Skeletal muscle satellite cell (primary cell): ENCODE data around the gene BBLN.

Source experiments
- H3K27me3 ChIP-seq: 2 replicates; pipeline ENCODE4 v1.7.0; 2013; ENCODE audit warnings: low read length; ENCODE audit not compliant: control insufficient read depth, insufficient read depth
- H3K36me3 ChIP-seq: 2 replicates; pipeline ENCODE4 v1.7.0; 2013; ENCODE audit warnings: mild to moderate bottlenecking, control low read depth, low read length; ENCODE audit not compliant: insufficient read depth
- H3K4me1 ChIP-seq: 2 replicates; pipeline ENCODE4 v1.7.0; 2013; ENCODE audit warnings: low read length; ENCODE audit not compliant: control insufficient read depth, insufficient read depth
- H3K4me2 ChIP-seq: 2 replicates; pipeline ENCODE4 v1.7.0; 2013; ENCODE audit warnings: mild to moderate bottlenecking, low read length
- H3K4me3 ChIP-seq: 2 replicates; pipeline ENCODE4 v1.7.0; 2013; ENCODE audit warnings: low read length
- H3K9ac ChIP-seq: 2 replicates; pipeline ENCODE4 v1.7.0; 2013; ENCODE audit warnings: mild to moderate bottlenecking, low read depth, low read length, moderate library complexity
- H3K9me3 ChIP-seq: replicated peaks from 2 replicates; pipeline ENCODE4 v1.7.0; 2013; ENCODE audit warnings: mild to moderate bottlenecking, control low read depth, low read length

Gene BBLN

GRCh38 chr9:128120061-128120740 is 39.9 kb upstream of the BBLN start:
- H3K36me3 ChIP-seq: peaks cover 25% of the 10 kb centered on the region
- no peaks in the 10 kb centered on the region for H3K9me3 ChIP-seq
- H3K27me3 ChIP-seq: no peaks in the 10 kb centered on the region
- H3K4me2 ChIP-seq: no peak overlapping the region
- H3K9ac ChIP-seq: no peak overlapping the region
- no peaks in the 10 kb centered on the region for H3K4me1 ChIP-seq
- H3K4me3 ChIP-seq: no peak overlapping the region

- no peak overlapping the region for H3K9ac ChIP-seq
- no peak overlapping the region for H3K4me2 ChIP-seq
- H3K4me1 ChIP-seq: peaks cover 5% of the 10 kb centered on the region
- H3K9me3 ChIP-seq: no peaks in the 10 kb centered on the region
- peaks cover 25% of the 10 kb centered on the region for H3K36me3 ChIP-seq
- H3K4me3 ChIP-seq: no peak overlapping the region
- no peaks in the 10 kb centered on the region for H3K27me3 ChIP-seq
Observed at GRCh38 chr9:128120741-128121465, 39.2 kb upstream of the BBLN start.

GRCh38 chr9:128121466-128121810 is 38.6 kb upstream of the BBLN start:
- Histone ChIP-seq H3K27me3 (no peaks in the 10 kb centered on the region), H3K9me3 (no peaks in the 10 kb centered on the region), H3K36me3 (peaks cover 25% of the 10 kb centered on the region), H3K4me3 (no peak overlapping the region), H3K4me2 (no peak overlapping the region), H3K4me1 (peaks cover 9% of the 10 kb centered on the region), H3K9ac (no peak overlapping the region)

GRCh38 chr9:128121924-128122808 is 37.9 kb upstream of the BBLN start:
- H3K9me3 ChIP-seq: no peaks in the 10 kb centered on the region
- no peak overlapping the region for H3K4me2 ChIP-seq
- no peak overlapping the region for H3K4me3 ChIP-seq
- H3K4me1 ChIP-seq: peaks cover 9% of the 10 kb centered on the region
- H3K9ac ChIP-seq: no peak overlapping the region
- no peaks in the 10 kb centered on the region for H3K27me3 ChIP-seq
- peaks cover 25% of the 10 kb centered on the region for H3K36me3 ChIP-seq

GRCh38 chr9:128122809-128123175 is 37.3 kb upstream of the BBLN start:
- Histone ChIP-seq H3K27me3 (no peaks in the 10 kb centered on the region), H3K9me3 (no peaks in the 10 kb centered on the region), H3K36me3 (peaks cover 25% of the 10 kb centered on the region), H3K4me1 (peaks cover 9% of the 10 kb centered on the region), H3K9ac (no peak overlapping the region), H3K4me3 (no peak overlapping the region), H3K4me2 (no peak overlapping the region)

- Histone ChIP-seq H3K4me3 (no peak overlapping the region), H3K4me2 (no peak overlapping the region), H3K36me3 (peaks cover 25% of the 10 kb centered on the region), H3K9ac (no peak overlapping the region), H3K27me3 (no peaks in the 10 kb centered on the region), H3K4me1 (peaks cover 9% of the 10 kb centered on the region), H3K9me3 (no peaks in the 10 kb centered on the region)
Observed at GRCh38 chr9:128123451-128124080, 36.5 kb upstream of the BBLN start.

- no peak overlapping the region for H3K4me2 ChIP-seq
- H3K4me3 ChIP-seq: no peak overlapping the region
- H3K9ac ChIP-seq: no peak overlapping the region
- H3K36me3 ChIP-seq: peaks cover 25% of the 10 kb centered on the region
- H3K9me3 ChIP-seq: no peaks in the 10 kb centered on the region
- peaks cover 15% of the 10 kb centered on the region for H3K4me1 ChIP-seq
- no peaks in the 10 kb centered on the region for H3K27me3 ChIP-seq
Observed at GRCh38 chr9:128124451-128124850, 35.6 kb upstream of the BBLN start.

GRCh38 chr9:128124873-128125579 is 35.0 kb upstream of the BBLN start:
- Histone ChIP-seq H3K4me1 (peaks cover 15% of the 10 kb centered on the region), H3K4me2 (peak overlapping the region; percentile 97), H3K36me3 (peaks cover 25% of the 10 kb centered on the region), H3K9ac (no peak overlapping the region), H3K9me3 (no peaks in the 10 kb centered on the region), H3K4me3 (no peak overlapping the region), H3K27me3 (no peaks in the 10 kb centered on the region)

GRCh38 chr9:128125580-128126354 is 34.3 kb upstream of the BBLN start:
- H3K4me1 ChIP-seq: peaks cover 15% of the 10 kb centered on the region
- H3K9me3 ChIP-seq: no peaks in the 10 kb centered on the region
- H3K9ac ChIP-seq: no peak overlapping the region
- H3K4me2 ChIP-seq: peak overlapping the region; percentile 97
- H3K4me3 ChIP-seq: peak overlapping the region; percentile 40
- no peaks in the 10 kb centered on the region for H3K27me3 ChIP-seq
- H3K36me3 ChIP-seq: peaks cover 25% of the 10 kb centered on the region

GRCh38 chr9:128127568-128127989 is 32.5 kb upstream of the BBLN start, which contains the start of gene PTGES2:
Gene PTGES2 (minus strand): TSS chr9:128127729. CDS start chr9:128127717, 12 bp downstream.
- peaks cover 15% of the 10 kb centered on the region for H3K27me3 ChIP-seq
- H3K4me2 ChIP-seq: peak within 1 kb of the TSS; percentile 97
- H3K36me3 ChIP-seq: peaks cover 13% of the 10 kb centered on the region
- H3K4me1 ChIP-seq: peaks cover 15% of the 10 kb centered on the region
- no peaks in the 10 kb centered on the region for H3K9me3 ChIP-seq
- peak within 1 kb of the TSS; percentile 95 for H3K4me3 ChIP-seq
- peak within 1 kb of the TSS; percentile 96 for H3K9ac ChIP-seq
